Kidney glomerular epithelial cell (primary cell): ENCODE results near the gene HIRA.
A peak's percentile ranks its signal among the peaks of the same experiment; 100 is the strongest.
"Not testable (repeated sequence)": the region's sequence is repeated elsewhere in the genome, so short reads cannot be mapped to it uniquely, and the experiment has no call there.

Source experiments
- DNase-seq: peaks from one replicate; lab custom pipeline; 2025; lab: John Stamatoyannopoulos, UW

HIRA gene

GRCh38 chr22:19385221-19385906, 46.2 kb downstream of the HIRA start:
- no peak for DNase-seq

- no peak for DNase-seq
These were observed 48.2 kb downstream of the HIRA start for GRCh38 chr22:19383292-19383691.

GRCh38 chr22:19382240-19382639, 49.3 kb downstream of the HIRA start:
- DNase-seq, result no peak

- DNase-seq, result no peak
These were observed 53.2 kb downstream of the HIRA start for GRCh38 chr22:19378344-19378674.

GRCh38 chr22:19377565-19378343, 53.8 kb downstream of the HIRA start:
- DNase-seq, result no peak

- DNase-seq, result no peak
These were observed 54.6 kb downstream of the HIRA start for GRCh38 chr22:19376971-19377370.

GRCh38 chr22:19376247-19376646, 55.3 kb downstream of the HIRA start:
- DNase-seq, result no peak

- no peak for DNase-seq
These were observed 56.1 kb downstream of the HIRA start for GRCh38 chr22:19375435-19375834.

- DNase-seq, result no peak
These were observed 57.1 kb downstream of the HIRA start for GRCh38 chr22:19374410-19374809.

- DNase-seq, result no peak
These were observed 58.1 kb downstream of the HIRA start for GRCh38 chr22:19373450-19373849.

- no peak for DNase-seq
These were observed 59.6 kb downstream of the HIRA start for GRCh38 chr22:19371893-19372292.

GRCh38 chr22:19368876-19369275, 62.7 kb downstream of the HIRA start:
- no peak for DNase-seq

- no peak for DNase-seq
These were observed 63.7 kb downstream of the HIRA start for GRCh38 chr22:19367763-19368367.

GRCh38 chr22:19363541-19363940, 68.0 kb downstream of the HIRA start:
- not testable (repeated sequence) for DNase-seq

- peak; percentile 63 for DNase-seq
These were observed 69.9 kb downstream of the HIRA start for GRCh38 chr22:19361501-19362103.

- no peak for DNase-seq
These were observed 70.7 kb downstream of the HIRA start for GRCh38 chr22:19360862-19361261.

GRCh38 chr22:19360300-19360792, 71.2 kb downstream of the HIRA start:
- no peak for DNase-seq

GRCh38 chr22:19359554-19360299, 71.8 kb downstream of the HIRA start:
- no peak for DNase-seq

GRCh38 chr22:19358703-19359553, 72.6 kb downstream of the HIRA start:
- no peak for DNase-seq

- no peak for DNase-seq
These were observed 73.3 kb downstream of the HIRA start for GRCh38 chr22:19358195-19358594.
